Measurements from ENCODE around the gene WDR33.
"Not testable (repeated sequence)": the region's sequence is repeated elsewhere in the genome, so short reads cannot be mapped to it uniquely, and the experiment has no call there.

Gene WDR33

GRCh38 chr2:127818794-127819425 is 7.9 kb upstream of the WDR33 start:
- no peaks in the 10 kb centered on the region for H3K36me3 ChIP-seq (ENCODE audit: control insufficient read depth in 1 of 2, insufficient read depth in 2 of 2, low read depth in 1 of 2, low read length in 2 of 2)
- no peak overlapping the region for H2BK12ac ChIP-seq (ENCODE audit: low read length in 2 of 2)
- no peak overlapping the region for H3K4me2 ChIP-seq (ENCODE audit: low read length, poor library complexity, severe bottlenecking)
- no peak overlapping the region for H3K23ac ChIP-seq (ENCODE audit: low read length in 2 of 2)
- H2AK5ac ChIP-seq (ENCODE audit: low read length, severe bottlenecking), result no peak overlapping the region
- no peak overlapping the region for H3K18ac ChIP-seq (ENCODE audit: low read depth in 1 of 2, low read length in 2 of 2)
- 84% methylated on average over 5 of the region's 8 CpGs for WGBS
- H2BK120ac ChIP-seq (ENCODE audit: low read depth, low read length), result no peak overlapping the region
- H3K14ac ChIP-seq (ENCODE audit: low read length in 2 of 2), result no peak overlapping the region
- no peak for DNase-seq
- H2BK5ac ChIP-seq (ENCODE audit: low read depth, low read length, poor library complexity, severe bottlenecking), result no peak overlapping the region
- peaks cover 3 to 4% of the 10 kb centered on the region in 2 experiments for H3K27me3 ChIP-seq (ENCODE audit: control insufficient read depth in 1 of 2, insufficient read depth in 1 of 2, low read length in 2 of 2)
- H2BK15ac ChIP-seq (ENCODE audit: low read depth, poor library complexity, severe bottlenecking), result no peak overlapping the region
- no peaks in the 10 kb centered on the region for H3K79me1 ChIP-seq (replicated peaks; ENCODE audit: low read length, poor library complexity, severe bottlenecking)
- H3K4ac ChIP-seq (ENCODE audit: low read depth in 1 of 2, low read length in 2 of 2), result no peak overlapping the region
- H3K4me1 ChIP-seq (ENCODE audit: control insufficient read depth, insufficient read depth, low read depth, low read length), result no peaks in the 10 kb centered on the region
- peaks cover 46% of the 10 kb centered on the region for H3K9me3 ChIP-seq (ENCODE audit: control insufficient read depth, low read length)
- H3K27ac ChIP-seq (ENCODE audit: low read length, poor library complexity, severe bottlenecking), result no peak overlapping the region
- H4K91ac ChIP-seq (ENCODE audit: low read length), result no peak overlapping the region
- no peak overlapping the region for H3K4me3 ChIP-seq (ENCODE audit: insufficient read depth in 1 of 2, low read depth in 1 of 2, low read length in 2 of 2)
- no peak overlapping the region for H3K9ac ChIP-seq (ENCODE audit: low read length)
- no peak overlapping the region for H2AFZ ChIP-seq (ENCODE audit: low read depth, low read length)
- H4K8ac ChIP-seq (ENCODE audit: low read length), result no peak overlapping the region

GRCh38 chr2:127818241-127818640 is 7.3 kb upstream of the WDR33 start:
- Histone ChIP-seq H3K9me3 (ENCODE audit: control insufficient read depth, low read length) (peaks cover 46% of the 10 kb centered on the region), H2BK12ac (ENCODE audit: low read length in 2 of 2) (no peak overlapping the region), H3K27ac (ENCODE audit: low read length, poor library complexity, severe bottlenecking) (no peak overlapping the region), H4K91ac (ENCODE audit: low read length) (no peak overlapping the region), H3K27me3 (ENCODE audit: control insufficient read depth in 1 of 2, insufficient read depth in 1 of 2, low read length in 2 of 2) (peaks cover 3 to 4% of the 10 kb centered on the region in 2 experiments), H2BK120ac (ENCODE audit: low read depth, low read length) (no peak overlapping the region), H3K14ac (ENCODE audit: low read length in 2 of 2) (no peak overlapping the region), H4K8ac (ENCODE audit: low read length) (no peak overlapping the region), H3K23ac (ENCODE audit: low read length in 2 of 2) (no peak overlapping the region), H3K18ac (ENCODE audit: low read depth in 1 of 2, low read length in 2 of 2) (no peak overlapping the region), H3K4me3 (ENCODE audit: insufficient read depth in 1 of 2, low read depth in 1 of 2, low read length in 2 of 2) (no peak overlapping the region), H3K79me1 (replicated peaks; ENCODE audit: low read length, poor library complexity, severe bottlenecking) (no peaks in the 10 kb centered on the region), H3K9ac (ENCODE audit: low read length) (no peak overlapping the region), H2BK15ac (ENCODE audit: low read depth, poor library complexity, severe bottlenecking) (no peak overlapping the region), H3K4me2 (ENCODE audit: low read length, poor library complexity, severe bottlenecking) (no peak overlapping the region), H3K36me3 (ENCODE audit: control insufficient read depth in 1 of 2, insufficient read depth in 2 of 2, low read depth in 1 of 2, low read length in 2 of 2) (no peaks in the 10 kb centered on the region), H2BK5ac (ENCODE audit: low read depth, low read length, poor library complexity, severe bottlenecking) (no peak overlapping the region), H2AK5ac (ENCODE audit: low read length, severe bottlenecking) (no peak overlapping the region), H3K4me1 (ENCODE audit: control insufficient read depth, insufficient read depth, low read depth, low read length) (no peaks in the 10 kb centered on the region), H2AFZ (ENCODE audit: low read depth, low read length) (no peak overlapping the region), H3K4ac (ENCODE audit: low read depth in 1 of 2, low read length in 2 of 2) (no peak overlapping the region)
- no peak for DNase-seq
- WGBS, result 75% methylated on average over 5 of the region's 5 CpGs

- Histone ChIP-seq H3K4me3 (ENCODE audit: insufficient read depth in 1 of 2, low read depth in 1 of 2, low read length in 2 of 2) (no peak overlapping the region), H3K27ac (ENCODE audit: low read length, poor library complexity, severe bottlenecking) (no peak overlapping the region), H3K4me1 (ENCODE audit: control insufficient read depth, insufficient read depth, low read depth, low read length) (peaks cover 3% of the 10 kb centered on the region), H2AK5ac (ENCODE audit: low read length, severe bottlenecking) (no peak overlapping the region), H3K4ac (ENCODE audit: low read depth in 1 of 2, low read length in 2 of 2) (no peak overlapping the region), H3K18ac (ENCODE audit: low read depth in 1 of 2, low read length in 2 of 2) (no peak overlapping the region), H4K8ac (ENCODE audit: low read length) (no peak overlapping the region), H3K14ac (ENCODE audit: low read length in 2 of 2) (no peak overlapping the region), H4K91ac (ENCODE audit: low read length) (no peak overlapping the region), H3K23ac (ENCODE audit: low read length in 2 of 2) (no peak overlapping the region), H2BK120ac (ENCODE audit: low read depth, low read length) (no peak overlapping the region), H3K9me3 (ENCODE audit: control insufficient read depth, low read length) (peaks cover 17% of the 10 kb centered on the region), H2BK12ac (ENCODE audit: low read length in 2 of 2) (no peak overlapping the region), H3K27me3 (ENCODE audit: control insufficient read depth in 1 of 2, insufficient read depth in 1 of 2, low read length in 2 of 2) (peaks cover 3 to 4% of the 10 kb centered on the region in 2 experiments), H2AFZ (ENCODE audit: low read depth, low read length) (no peak overlapping the region), H3K36me3 (ENCODE audit: control insufficient read depth in 1 of 2, insufficient read depth in 2 of 2, low read depth in 1 of 2, low read length in 2 of 2) (no peaks in the 10 kb centered on the region), H2BK5ac (ENCODE audit: low read depth, low read length, poor library complexity, severe bottlenecking) (no peak overlapping the region), H3K9ac (ENCODE audit: low read length) (no peak overlapping the region), H3K79me1 (replicated peaks; ENCODE audit: low read length, poor library complexity, severe bottlenecking) (peaks cover 3% of the 10 kb centered on the region), H2BK15ac (ENCODE audit: low read depth, poor library complexity, severe bottlenecking) (no peak overlapping the region), H3K4me2 (ENCODE audit: low read length, poor library complexity, severe bottlenecking) (no peak overlapping the region)
- no peak for DNase-seq
- WGBS, result 88% methylated on average over 1 of the region's 1 CpG
Measured at GRCh38 chr2:127814677-127815076, 3.7 kb upstream of the WDR33 start.

GRCh38 chr2:127812441-127812840 is 1.5 kb upstream of the WDR33 start:
- H3K36me3 ChIP-seq (ENCODE audit: control insufficient read depth in 1 of 2, insufficient read depth in 2 of 2, low read depth in 1 of 2, low read length in 2 of 2); H3K9me3 ChIP-seq (ENCODE audit: control insufficient read depth, low read length); H3K18ac ChIP-seq (ENCODE audit: low read depth in 1 of 2, low read length in 2 of 2); H3K27ac ChIP-seq (ENCODE audit: low read length, poor library complexity, severe bottlenecking); H2BK12ac ChIP-seq (ENCODE audit: low read length in 2 of 2); H3K4ac ChIP-seq (ENCODE audit: low read depth in 1 of 2, low read length in 2 of 2); H3K4me1 ChIP-seq (ENCODE audit: control insufficient read depth, insufficient read depth, low read depth, low read length); H3K23ac ChIP-seq (ENCODE audit: low read length in 2 of 2); H2BK120ac ChIP-seq (ENCODE audit: low read depth, low read length); H3K79me1 ChIP-seq (replicated peaks; ENCODE audit: low read length, poor library complexity, severe bottlenecking); H2AFZ ChIP-seq (ENCODE audit: low read depth, low read length); H3K14ac ChIP-seq (ENCODE audit: low read length in 2 of 2); H2BK15ac ChIP-seq (ENCODE audit: low read depth, poor library complexity, severe bottlenecking); H3K9ac ChIP-seq (ENCODE audit: low read length); H3K4me3 ChIP-seq (ENCODE audit: insufficient read depth in 1 of 2, low read depth in 1 of 2, low read length in 2 of 2); H4K91ac ChIP-seq (ENCODE audit: low read length); DNase-seq; H2BK5ac ChIP-seq (ENCODE audit: low read depth, low read length, poor library complexity, severe bottlenecking); H2AK5ac ChIP-seq (ENCODE audit: low read length, severe bottlenecking); H3K4me2 ChIP-seq (ENCODE audit: low read length, poor library complexity, severe bottlenecking); H4K8ac ChIP-seq (ENCODE audit: low read length); H3K27me3 ChIP-seq (ENCODE audit: control insufficient read depth in 1 of 2, insufficient read depth in 1 of 2, low read length in 2 of 2): not testable (repeated sequence)
- 95% methylated on average over 3 of the region's 3 CpGs for whole genome bisulfite sequencing

Data from mesenchymal stem cell (in vitro differentiated cells and primary cell).